Measurements from ENCODE around the gene KIF1A.

- TF ChIP-seq TAF1 (IDR thresholded peaks at IDR 0.05; ENCODE audit: borderline replicate concordance, insufficient read depth, low read length) (no peak), REST (IDR thresholded peaks at IDR 0.05; ENCODE audit: insufficient read depth in 1 of 2, low read depth in 2 of 2, low read length in 2 of 2) (no peak), POLR2AphosphoS5 (IDR thresholded peaks at IDR 0.05; ENCODE audit: low read depth, low read length) (no peak), SIN3A (IDR thresholded peaks at IDR 0.05; ENCODE audit: borderline replicate concordance, insufficient read depth, low read length) (no peak)
These were observed 95.6 kb downstream of the KIF1A start for GRCh38 chr2:240724431-240724830.
